IPS-15b (cell line): Measurements from ENCODE around the gene DCUN1D2.

Experiments used
- H3K27me3 ChIP-seq: one replicate; pipeline ENCODE4 v1.6.1; 2013; ENCODE audit warnings: low read length; ENCODE audit not compliant: control insufficient read depth, insufficient read depth
- H3K36me3 ChIP-seq: one replicate; pipeline ENCODE4 v1.6.1; 2013; ENCODE audit warnings: low read length; ENCODE audit not compliant: control insufficient read depth, insufficient read depth
- H3K4me1 ChIP-seq: one replicate; pipeline ENCODE4 v1.6.1; 2013; ENCODE audit warnings: mild to moderate bottlenecking, low read length; ENCODE audit not compliant: control insufficient read depth, insufficient read depth
- H3K4me3 ChIP-seq: one replicate; pipeline ENCODE4 v1.5.1; 2013; ENCODE audit warnings: low read depth, low read length
- H3K9ac ChIP-seq: one replicate; pipeline ENCODE4 v1.6.1; 2013; ENCODE audit warnings: low read depth, mild to moderate bottlenecking, low read length
- H3K9me3 ChIP-seq: one replicate; pipeline ENCODE4 v1.6.1; 2013; ENCODE audit warnings: mild to moderate bottlenecking, low read length; ENCODE audit not compliant: control insufficient read depth, insufficient read depth

Gene DCUN1D2

DNA sequence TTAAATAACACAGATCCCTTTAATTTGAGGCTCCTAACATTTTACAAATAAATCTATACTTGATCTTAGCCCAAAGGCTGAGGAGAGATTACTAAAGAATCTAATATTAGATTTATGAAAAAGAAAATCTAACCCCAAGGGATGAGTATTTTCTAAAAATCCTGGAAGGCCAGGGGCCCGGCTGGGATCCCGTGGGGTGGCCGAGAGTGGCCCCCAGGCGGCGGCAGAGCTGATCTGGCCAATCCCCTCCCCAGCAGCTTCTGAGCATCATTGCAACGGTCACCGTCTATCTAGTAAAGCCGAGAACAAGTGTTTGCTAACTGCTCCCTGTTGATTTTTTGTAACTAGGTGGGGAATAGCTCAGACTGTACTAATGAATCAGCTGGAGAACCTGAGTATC lies 74.7 kb downstream of the DCUN1D2 start:
- Histone ChIP-seq H3K4me1 (no peaks in the 10 kb centered on the region), H3K27me3 (no peaks in the 10 kb centered on the region), H3K4me3 (no peak overlapping the region), H3K9me3 (no peaks in the 10 kb centered on the region), H3K36me3 (no peaks in the 10 kb centered on the region), H3K9ac (no peak overlapping the region)

DNA sequence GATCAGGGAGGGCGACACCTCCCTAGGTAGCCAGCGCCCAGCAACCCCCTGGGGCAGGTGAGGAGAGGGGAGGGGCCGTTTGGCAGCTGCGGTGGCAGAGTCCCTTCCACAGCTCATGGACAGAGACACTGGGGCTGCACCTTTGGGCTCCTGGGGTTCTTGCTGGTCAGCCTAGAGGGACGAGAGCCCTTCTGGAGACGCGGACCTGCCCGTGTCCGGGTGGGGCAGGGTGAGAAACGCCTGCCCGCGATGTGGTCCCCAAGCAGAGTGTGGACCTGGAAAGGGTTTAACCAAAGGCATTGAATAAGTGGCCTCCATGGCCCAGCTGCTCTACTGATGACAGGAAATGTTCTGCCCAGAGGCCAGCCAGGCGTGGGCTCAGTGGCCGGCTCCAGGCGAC lies 75.5 kb downstream of the DCUN1D2 start:
- H3K9ac ChIP-seq: no peak overlapping the region
- no peaks in the 10 kb centered on the region for H3K9me3 ChIP-seq

GRCh38 chr13:113414335-113414734 lies 76.2 kb downstream of the DCUN1D2 start:
- Histone ChIP-seq H3K27me3 (no peaks in the 10 kb centered on the region), H3K9ac (no peak overlapping the region), H3K4me3 (no peak overlapping the region)

More for the DNA sequence above, 75.5 kb downstream of the DCUN1D2 start:
- Histone ChIP-seq H3K27me3 (no peaks in the 10 kb centered on the region), H3K4me1 (no peaks in the 10 kb centered on the region), H3K36me3 (no peaks in the 10 kb centered on the region), H3K4me3 (no peak overlapping the region)

GRCh38 chr13:113413898-113414282 lies 76.6 kb downstream of the DCUN1D2 start:
- no peaks in the 10 kb centered on the region for H3K4me1 ChIP-seq

More at GRCh38 chr13:113414335-113414734, 76.2 kb downstream of the DCUN1D2 start:
- H3K9me3 ChIP-seq: no peaks in the 10 kb centered on the region
- no peaks in the 10 kb centered on the region for H3K36me3 ChIP-seq
- H3K4me1 ChIP-seq: no peaks in the 10 kb centered on the region

DNA sequence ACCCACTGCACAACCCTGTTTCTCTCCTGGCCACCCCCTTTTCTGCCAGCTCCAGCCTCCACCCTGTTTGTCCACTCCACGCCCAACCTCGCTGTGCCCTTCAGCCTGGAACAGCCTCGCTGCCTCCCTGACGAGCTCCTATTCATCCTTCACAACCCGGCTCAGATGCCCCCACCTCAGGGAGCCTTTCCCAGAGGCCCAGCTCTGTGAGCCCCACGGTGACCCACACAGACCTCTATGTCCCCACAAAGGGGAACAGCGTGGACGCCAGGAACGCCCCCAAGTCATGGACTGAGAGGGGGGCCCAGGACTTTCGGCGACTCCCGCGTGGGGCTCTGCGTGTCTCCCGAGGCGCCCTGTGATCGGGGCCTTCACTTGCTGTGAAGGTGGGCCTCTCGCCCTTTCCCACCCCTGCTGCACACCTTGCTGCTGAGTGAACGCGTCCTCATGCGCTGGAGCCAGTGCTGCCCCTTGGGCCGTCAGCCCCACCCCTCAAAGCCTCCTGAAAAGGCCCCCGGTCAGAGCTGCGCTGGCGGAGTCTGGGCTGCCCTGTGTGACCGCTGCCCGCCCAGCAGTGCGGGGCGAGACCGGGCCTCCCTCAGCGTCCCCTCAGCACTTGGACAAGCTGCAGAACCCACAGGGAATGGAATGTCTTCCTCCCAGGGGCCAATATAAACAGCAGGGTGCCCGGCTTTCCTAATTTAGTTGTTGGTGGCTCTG lies 77.2 kb downstream of the DCUN1D2 start:
- no peaks in the 10 kb centered on the region for H3K27me3 ChIP-seq
- H3K9ac ChIP-seq: no peak overlapping the region
- no peak overlapping the region for H3K4me3 ChIP-seq
- H3K36me3 ChIP-seq: no peaks in the 10 kb centered on the region
- no peaks in the 10 kb centered on the region for H3K4me1 ChIP-seq
- H3K9me3 ChIP-seq: no peaks in the 10 kb centered on the region

More at GRCh38 chr13:113413898-113414282, 76.6 kb downstream of the DCUN1D2 start:
- H3K36me3 ChIP-seq: no peaks in the 10 kb centered on the region
- no peak overlapping the region for H3K4me3 ChIP-seq
- H3K27me3 ChIP-seq: no peaks in the 10 kb centered on the region
- no peak overlapping the region for H3K9ac ChIP-seq
- H3K9me3 ChIP-seq: no peaks in the 10 kb centered on the region

- H3K27me3 ChIP-seq: no peaks in the 10 kb centered on the region
- no peaks in the 10 kb centered on the region for H3K36me3 ChIP-seq
- H3K9ac ChIP-seq: no peak overlapping the region
- H3K4me3 ChIP-seq: no peak overlapping the region
- H3K9me3 ChIP-seq: no peaks in the 10 kb centered on the region
- H3K4me1 ChIP-seq: no peaks in the 10 kb centered on the region
These were observed 78.1 kb downstream of the DCUN1D2 start for GRCh38 chr13:113412440-113412839.

DNA sequence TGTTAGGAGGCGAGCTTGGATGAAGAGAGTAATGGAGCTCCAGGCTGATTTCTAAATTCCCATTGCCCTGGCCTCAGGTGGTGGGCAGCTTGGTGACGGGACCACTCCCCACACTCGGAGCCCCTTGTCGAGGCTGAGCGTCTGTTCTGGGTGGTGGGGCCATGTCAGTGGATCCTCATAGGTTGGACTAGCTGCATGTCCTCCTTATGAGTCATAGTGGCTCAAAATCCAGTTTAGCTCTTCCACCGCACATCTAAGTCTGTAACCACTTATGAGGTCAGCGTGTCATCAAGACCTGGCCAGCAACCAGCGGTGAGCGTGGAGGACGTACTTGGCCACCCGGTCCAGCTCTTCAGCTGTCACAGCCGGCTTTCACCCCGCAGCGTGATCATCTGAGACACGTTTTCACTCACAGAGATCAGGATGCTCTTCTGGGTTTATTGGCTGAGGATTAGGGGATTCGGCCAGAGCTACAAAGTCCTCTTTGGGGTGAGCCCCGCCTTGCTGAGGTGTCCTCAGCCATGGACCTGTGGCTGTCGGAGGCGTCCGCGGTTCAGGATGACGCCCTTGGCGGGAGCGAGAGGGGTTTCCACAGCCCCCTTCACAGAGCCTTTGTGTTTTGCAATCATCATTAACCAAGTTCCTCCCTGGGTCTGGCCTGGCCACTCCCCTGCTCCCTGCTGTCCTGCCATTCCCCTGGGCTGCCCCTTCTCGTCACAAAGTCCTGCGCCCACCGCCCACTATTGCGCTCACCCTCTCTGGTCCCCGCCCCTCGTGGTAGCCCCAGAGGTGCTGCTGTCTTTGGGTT lies 79.1 kb downstream of the DCUN1D2 start:
- H3K4me3 ChIP-seq: no peak overlapping the region
- H3K9me3 ChIP-seq: no peaks in the 10 kb centered on the region
- H3K36me3 ChIP-seq: no peaks in the 10 kb centered on the region
- H3K4me1 ChIP-seq: no peaks in the 10 kb centered on the region
- no peaks in the 10 kb centered on the region for H3K27me3 ChIP-seq
- no peak overlapping the region for H3K9ac ChIP-seq

DNA sequence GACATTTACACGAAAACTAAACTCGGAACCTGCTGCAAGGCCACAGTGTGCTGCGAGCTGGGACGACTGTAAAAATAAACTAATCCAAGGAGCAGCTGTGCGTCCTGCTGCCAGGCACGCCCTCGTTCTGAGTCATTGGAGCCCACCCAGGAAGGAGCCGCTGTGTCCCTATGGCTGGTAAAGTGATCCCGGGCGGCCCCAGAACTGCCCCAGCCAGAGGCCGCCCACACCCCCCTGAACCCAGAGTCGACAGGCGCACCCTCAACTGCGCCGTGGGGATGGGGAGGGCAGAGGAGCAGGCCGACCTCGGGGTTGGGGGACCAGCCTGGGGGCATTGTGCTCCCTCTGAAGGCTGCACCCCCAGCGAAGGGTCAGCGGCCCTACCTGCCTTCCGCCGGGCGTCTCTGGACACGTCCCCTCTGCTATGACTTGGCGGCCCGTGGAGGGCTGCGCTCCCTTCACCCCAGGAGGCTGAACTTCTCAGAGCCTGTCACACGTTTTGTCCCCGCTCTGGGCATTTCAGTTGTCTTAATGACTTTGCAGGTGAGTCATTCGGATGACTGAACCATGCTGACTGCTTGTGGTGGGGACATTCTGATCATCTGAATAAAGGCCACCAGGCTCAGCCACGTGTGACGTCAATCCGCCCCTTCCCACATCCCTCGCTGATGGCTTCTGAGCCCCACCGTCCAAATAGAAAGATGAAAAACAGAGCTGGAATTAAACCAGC lies 79.9 kb downstream of the DCUN1D2 start:
- Histone ChIP-seq H3K36me3 (no peaks in the 10 kb centered on the region), H3K9ac (no peak overlapping the region), H3K27me3 (no peaks in the 10 kb centered on the region), H3K4me1 (no peaks in the 10 kb centered on the region), H3K4me3 (no peak overlapping the region), H3K9me3 (no peaks in the 10 kb centered on the region)

GRCh38 chr13:113408562-113408961 lies 81.9 kb downstream of the DCUN1D2 start:
- no peaks in the 10 kb centered on the region for H3K9me3 ChIP-seq
- H3K9ac ChIP-seq: no peak overlapping the region
- H3K36me3 ChIP-seq: no peaks in the 10 kb centered on the region
- no peak overlapping the region for H3K4me3 ChIP-seq
- H3K4me1 ChIP-seq: no peaks in the 10 kb centered on the region
- H3K27me3 ChIP-seq: no peaks in the 10 kb centered on the region

- no peaks in the 10 kb centered on the region for H3K9me3 ChIP-seq
- no peaks in the 10 kb centered on the region for H3K4me1 ChIP-seq
- no peaks in the 10 kb centered on the region for H3K36me3 ChIP-seq
- no peak overlapping the region for H3K4me3 ChIP-seq
- no peaks in the 10 kb centered on the region for H3K27me3 ChIP-seq
- H3K9ac ChIP-seq: no peak overlapping the region
These were observed 82.7 kb downstream of the DCUN1D2 start for GRCh38 chr13:113407531-113408393.

- no peaks in the 10 kb centered on the region for H3K27me3 ChIP-seq
- no peaks in the 10 kb centered on the region for H3K9me3 ChIP-seq
- no peaks in the 10 kb centered on the region for H3K36me3 ChIP-seq
- no peak overlapping the region for H3K4me3 ChIP-seq
- H3K9ac ChIP-seq: no peak overlapping the region
- no peaks in the 10 kb centered on the region for H3K4me1 ChIP-seq
These were observed 83.4 kb downstream of the DCUN1D2 start for GRCh38 chr13:113407103-113407530.
